ENCODE results near the gene GMIP.
"Not testable (repeated sequence)": the region's sequence is repeated elsewhere in the genome, so short reads cannot be mapped to it uniquely, and the experiment has no call there.

The GMIP gene

GRCh38 chr19:19600793-19601330, 42.6 kb downstream of the GMIP start:
- no peaks in the 10 kb centered on the region for H3K36me3 ChIP-seq
- H3K9me3 ChIP-seq, result no peaks in the 10 kb centered on the region
- no peaks in the 10 kb centered on the region for H3K27me3 ChIP-seq
- no peaks in the 10 kb centered on the region for H3K4me1 ChIP-seq
- DNase-seq, result no peak
- TF ChIP-seq CTCF (IDR thresholded peaks at IDR 0.05; ENCODE audit: low read depth, low read length), result no peak
- H3K4me3 ChIP-seq (ENCODE audit: low read depth, low read length), result no peak overlapping the region

GRCh38 chr19:19598728-19599451, 44.6 kb downstream of the GMIP start:
- H3K36me3 ChIP-seq; DNase-seq; H3K4me3 ChIP-seq (ENCODE audit: low read depth, low read length); H3K4me1 ChIP-seq; H3K9me3 ChIP-seq; H3K27me3 ChIP-seq: not testable (repeated sequence)

GRCh38 chr19:19597809-19598306, 45.6 kb downstream of the GMIP start:
- no peaks in the 10 kb centered on the region; the same call in 1 of the 2 replicates for H3K9me3 ChIP-seq
- no peaks in the 10 kb centered on the region for H3K36me3 ChIP-seq
- no peak for TF ChIP-seq CTCF (IDR thresholded peaks at IDR 0.05; ENCODE audit: low read depth, low read length)
- H3K4me1 ChIP-seq, result no peaks in the 10 kb centered on the region
- no peaks in the 10 kb centered on the region for H3K27me3 ChIP-seq
- no peak for DNase-seq
- H3K4me3 ChIP-seq (ENCODE audit: low read depth, low read length), result no peak overlapping the region

GRCh38 chr19:19595171-19595701, 48.2 kb downstream of the GMIP start:
- Histone ChIP-seq H3K4me1 (no peaks in the 10 kb centered on the region), H3K36me3 (no peaks in the 10 kb centered on the region), H3K9me3 (no peaks in the 10 kb centered on the region; the same call in 1 of the 2 replicates), H3K27me3 (no peaks in the 10 kb centered on the region), H3K4me3 (ENCODE audit: low read depth, low read length) (no peak overlapping the region)
- no peak for DNase-seq
- no peak for TF ChIP-seq CTCF (IDR thresholded peaks at IDR 0.05; ENCODE audit: low read depth, low read length)

- no peaks in the 10 kb centered on the region; the same call in 1 of the 2 replicates for H3K9me3 ChIP-seq
- no peaks in the 10 kb centered on the region for H3K4me1 ChIP-seq
- no peaks in the 10 kb centered on the region for H3K36me3 ChIP-seq
- no peak for DNase-seq
- no peaks in the 10 kb centered on the region for H3K27me3 ChIP-seq
- H3K4me3 ChIP-seq (ENCODE audit: low read depth, low read length), result no peak overlapping the region
- no peak for TF ChIP-seq CTCF (IDR thresholded peaks at IDR 0.05; ENCODE audit: low read depth, low read length)
These were observed 49.1 kb downstream of the GMIP start for GRCh38 chr19:19594381-19594780.

GRCh38 chr19:19592690-19593089, 50.8 kb downstream of the GMIP start:
- Histone ChIP-seq H3K4me3 (ENCODE audit: low read depth, low read length) (no peak overlapping the region), H3K4me1 (no peaks in the 10 kb centered on the region), H3K27me3 (no peaks in the 10 kb centered on the region), H3K36me3 (no peaks in the 10 kb centered on the region), H3K9me3 (no peaks in the 10 kb centered on the region; the same call in 1 of the 2 replicates)
- no peak for DNase-seq
- no peak for TF ChIP-seq CTCF (IDR thresholded peaks at IDR 0.05; ENCODE audit: low read depth, low read length)
